ENCODE results near the gene VPS8. TPM values are rescaled to one million over a fixed set of nuclear protein-coding genes. Genes with fewer than 3 reads are reported as not detected.
"Not testable (repeated sequence)": the region's sequence is repeated elsewhere in the genome, so short reads cannot be mapped to it uniquely, and the experiment has no call there.

VPS8 gene
- total and polyA plus RNA-seq, 9 of the 15 experiments (the other 6 are each of a cell fraction or from before 2014, with no cell fraction given) = 7.2 to 41.0 (median 28.3) TPM

DNA sequence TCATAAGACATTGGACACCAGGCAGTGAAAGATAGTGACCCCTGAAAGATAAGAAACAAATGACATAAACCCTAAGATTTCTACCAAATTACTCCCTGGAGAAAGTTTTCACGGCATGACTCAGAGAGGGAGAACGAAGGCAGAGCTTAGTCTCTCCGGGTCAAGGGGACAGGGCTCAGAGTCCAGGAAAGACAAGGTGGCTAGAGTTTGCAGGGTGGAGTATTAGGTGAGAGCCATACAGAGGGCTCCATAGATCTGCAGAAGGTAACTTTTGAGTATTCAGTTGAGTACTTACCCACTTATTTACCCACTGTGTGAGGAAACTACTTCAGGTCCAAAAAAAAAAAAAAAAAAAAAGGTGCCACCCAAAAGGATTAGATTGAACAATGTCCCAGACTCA lies 197.7 kb downstream of the VPS8 start:
- Histone ChIP-seq H3K9ac (ENCODE audit: insufficient read depth in 1 of 2, low read depth in 2 of 2, low read length in 2 of 2) (no peak overlapping the region), H2AFZ (ENCODE audit: low read depth, low read length) (no peak overlapping the region), H3K4me1 (replicated peaks in 1 of 2; ENCODE audit: control insufficient read depth in 2 of 2, insufficient read depth in 2 of 2, low read length in 2 of 2) (no peaks in the 10 kb centered on the region), H3K27me3 (ENCODE audit: control insufficient read depth in 2 of 2, insufficient read depth in 2 of 2, low read length in 2 of 2) (no peaks in the 10 kb centered on the region), H4K20me1 (replicated peaks; ENCODE audit: control insufficient read depth, insufficient read depth, low read length) (no peaks in the 10 kb centered on the region), H3K9me3 (replicated peaks; ENCODE audit: control insufficient read depth, insufficient read depth, low read depth, low read length) (no peaks in the 10 kb centered on the region), H3K36me3 (ENCODE audit: control insufficient read depth, insufficient read depth, low read length) (no peaks in the 10 kb centered on the region; the same call in 2 of the 3 replicates), H3K4me3 (no peak overlapping the region), H3K4me2 (ENCODE audit: insufficient read depth, low read length) (no peak overlapping the region), H3K79me2 (ENCODE audit: control insufficient read depth, insufficient read depth, low read length) (no peaks in the 10 kb centered on the region), H3K27ac (ENCODE audit: extremely low read depth, low read depth, low read length) (no peak overlapping the region), H3K9me1 (ENCODE audit: control insufficient read depth, insufficient read depth, low read length) (no peaks in the 10 kb centered on the region)
- in situ Hi-C loops (cut with MboI) (no loop called here), intact Hi-C loops (cut with micrococcal nuclease) (no loop called here)
- no TSS peak for BruUV-seq (replicated peaks)
- ATAC-seq (no peak), FAIRE-seq (no peak), DNase-seq (ENCODE audit: extremely low read depth in 1 of 4, low spot score in 3 of 4) (no peak)
- CTCF ChIA-PET (ENCODE audit: low intra/inter-chr PET ratio) = no interaction called here
- 61% methylated on average over 3 of the region's 3 CpGs for WGBS (ENCODE audit: insufficient coverage, low coverage, missing lambda C conversion rate)
- POLR2A ChIA-PET = no interaction called here
- TF ChIP-seq, protein P1, sequence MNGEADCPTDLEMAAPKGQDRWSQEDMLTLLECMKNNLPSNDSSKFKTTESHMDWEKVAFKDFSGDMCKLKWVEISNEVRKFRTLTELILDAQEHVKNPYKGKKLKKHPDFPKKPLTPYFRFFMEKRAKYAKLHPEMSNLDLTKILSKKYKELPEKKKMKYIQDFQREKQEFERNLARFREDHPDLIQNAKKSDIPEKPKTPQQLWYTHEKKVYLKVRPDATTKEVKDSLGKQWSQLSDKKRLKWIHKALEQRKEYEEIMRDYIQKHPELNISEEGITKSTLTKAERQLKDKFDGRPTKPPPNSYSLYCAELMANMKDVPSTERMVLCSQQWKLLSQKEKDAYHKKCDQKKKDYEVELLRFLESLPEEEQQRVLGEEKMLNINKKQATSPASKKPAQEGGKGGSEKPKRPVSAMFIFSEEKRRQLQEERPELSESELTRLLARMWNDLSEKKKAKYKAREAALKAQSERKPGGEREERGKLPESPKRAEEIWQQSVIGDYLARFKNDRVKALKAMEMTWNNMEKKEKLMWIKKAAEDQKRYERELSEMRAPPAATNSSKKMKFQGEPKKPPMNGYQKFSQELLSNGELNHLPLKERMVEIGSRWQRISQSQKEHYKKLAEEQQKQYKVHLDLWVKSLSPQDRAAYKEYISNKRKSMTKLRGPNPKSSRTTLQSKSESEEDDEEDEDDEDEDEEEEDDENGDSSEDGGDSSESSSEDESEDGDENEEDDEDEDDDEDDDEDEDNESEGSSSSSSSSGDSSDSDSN (IDR thresholded peaks at IDR 0.05; ENCODE audit: borderline replicate concordance in 1 of 2, low read depth in 2 of 2, low read length in 2 of 2) = no peak
- TF ChIP-seq SIX5 (IDR thresholded peaks at IDR 0.05; ENCODE audit: borderline replicate concordance in 1 of 2, insufficient read depth in 1 of 2, low read depth in 1 of 2, low read length in 2 of 2) (no peak), HCFC1 (IDR thresholded peaks at IDR 0.05; ENCODE audit: low read depth, low read length) (no peak), HDAC1 (IDR thresholded peaks at IDR 0.05) (no peak), PCBP2 (IDR thresholded peaks at IDR 0.05; ENCODE audit: low read depth, low read length, poor library complexity, severe bottlenecking) (no peak), ZFP30 (CRISPR knock-in tag; IDR thresholded peaks at IDR 0.05; ENCODE audit: borderline replicate concordance) (no peak), MCM5 (IDR thresholded peaks at IDR 0.05; ENCODE audit: low read depth) (no peak)
- TF ChIP-seq, protein P2, sequence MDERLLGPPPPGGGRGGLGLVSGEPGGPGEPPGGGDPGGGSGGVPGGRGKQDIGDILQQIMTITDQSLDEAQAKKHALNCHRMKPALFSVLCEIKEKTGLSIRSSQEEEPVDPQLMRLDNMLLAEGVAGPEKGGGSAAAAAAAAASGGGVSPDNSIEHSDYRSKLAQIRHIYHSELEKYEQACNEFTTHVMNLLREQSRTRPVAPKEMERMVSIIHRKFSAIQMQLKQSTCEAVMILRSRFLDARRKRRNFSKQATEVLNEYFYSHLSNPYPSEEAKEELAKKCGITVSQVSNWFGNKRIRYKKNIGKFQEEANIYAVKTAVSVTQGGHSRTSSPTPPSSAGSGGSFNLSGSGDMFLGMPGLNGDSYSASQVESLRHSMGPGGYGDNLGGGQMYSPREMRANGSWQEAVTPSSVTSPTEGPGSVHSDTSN (CRISPR knock-in tag; IDR thresholded peaks at IDR 0.05; ENCODE audit: low read depth) = no peak
- TF ChIP-seq, protein P2 (tag; conservative IDR thresholded peaks at IDR 0.05; ENCODE audit: low read depth) = no peak

DNA sequence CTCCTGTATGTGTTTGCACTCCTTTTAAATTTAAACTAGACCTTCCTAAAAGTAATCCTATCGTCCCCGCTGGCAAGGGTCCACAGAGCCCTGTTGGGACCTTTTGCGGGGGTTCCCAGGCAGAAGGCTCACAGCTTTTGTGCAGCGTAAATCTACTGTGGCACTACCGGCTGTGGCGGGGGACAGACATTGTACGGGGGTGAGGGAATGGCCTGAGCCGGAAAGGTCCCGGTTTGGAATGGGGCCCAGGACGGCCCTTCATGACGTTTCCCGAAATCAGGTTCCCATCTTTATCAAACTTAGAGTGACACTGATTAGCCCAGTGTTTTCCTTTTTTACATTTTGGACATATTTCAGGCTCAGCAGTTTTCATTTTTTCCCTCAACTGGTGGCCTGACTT lies 205.6 kb downstream of the VPS8 start:
- H3K27ac ChIP-seq (ENCODE audit: extremely low read depth, low read depth, low read length); POLR2A ChIA-PET; in situ Hi-C loops (cut with MboI); H3K9me3 ChIP-seq (replicated peaks; ENCODE audit: control insufficient read depth, insufficient read depth, low read depth, low read length); BruUV-seq (replicated peaks); FAIRE-seq; intact Hi-C loops (cut with micrococcal nuclease); H3K79me2 ChIP-seq (ENCODE audit: control insufficient read depth, insufficient read depth, low read length); H3K27me3 ChIP-seq (ENCODE audit: control insufficient read depth in 2 of 2, insufficient read depth in 2 of 2, low read length in 2 of 2); H3K4me3 ChIP-seq; H4K20me1 ChIP-seq (replicated peaks; ENCODE audit: control insufficient read depth, insufficient read depth, low read length); DNase-seq (ENCODE audit: extremely low read depth in 1 of 4, low spot score in 3 of 4); H2AFZ ChIP-seq (ENCODE audit: low read depth, low read length); CTCF ChIA-PET (ENCODE audit: low intra/inter-chr PET ratio); H3K9me1 ChIP-seq (ENCODE audit: control insufficient read depth, insufficient read depth, low read length); H3K9ac ChIP-seq (ENCODE audit: insufficient read depth in 1 of 2, low read depth in 2 of 2, low read length in 2 of 2); H3K36me3 ChIP-seq (ENCODE audit: control insufficient read depth, insufficient read depth, low read length); ATAC-seq; H3K4me1 ChIP-seq (replicated peaks in 1 of 2; ENCODE audit: control insufficient read depth in 2 of 2, insufficient read depth in 2 of 2, low read length in 2 of 2); H3K4me2 ChIP-seq (ENCODE audit: insufficient read depth, low read length): not testable (repeated sequence)
- WGBS (ENCODE audit: insufficient coverage, low coverage, missing lambda C conversion rate) = 90% methylated on average over 12 of the region's 12 CpGs

All from K562 (cell line).